Right lobe of liver (tissue), 6 donors: Measurements from ENCODE around the gene IMP4. TPM values are rescaled to one million over a fixed set of nuclear protein-coding genes. Genes with fewer than 3 reads are reported as not detected.
A peak's percentile ranks its signal among the peaks of the same experiment; 100 is the strongest.

Experiments used
- ATAC-seq, 4 donors: fragments of 200-7000 bp; cut with Tn5 transposase; one replicate each; pipeline ENCODE4 v1.9.1; 2020; ENCODE audit warnings: mild to moderate bottlenecking in 4 of 4, moderate library complexity in 4 of 4
- DNase-seq, 3 donors: peaks; one replicate each; pipeline ENCODE4 v3.0.0-alpha.2; 2020
- H3K27ac ChIP-seq, 3 donors: fragments of 200-600 bp; one replicate each; pipeline ENCODE4 v1.8.0; 2022
- H3K27me3 ChIP-seq, 2 donors: fragments of 200-600 bp; one replicate each; pipeline ENCODE4 v1.8.0; 2022
- H3K36me3 ChIP-seq, 4 donors: fragments of 200-600 bp; sonication (generic) in 1 of 4; one replicate each; pipeline versions ENCODE4 v1.5.1 to v1.8.0; 2017 to 2022; ENCODE audit warnings: control low read depth in 1 of 4
- H3K4me1 ChIP-seq, 4 donors: fragments of 200-600 bp; sonication (generic) in 1 of 4; one replicate each; pipeline versions ENCODE4 v1.5.1 to v1.8.0; 2017 to 2022; ENCODE audit warnings: control low read depth in 1 of 4
- H3K4me3 ChIP-seq, 3 donors: fragments of 200-600 bp; one replicate each; pipeline ENCODE4 v1.8.0; 2022
- H3K9me3 ChIP-seq, 4 donors: fragments of 200-600 bp; sonication (generic) in 1 of 4; one replicate each; pipeline versions ENCODE4 v1.5.1 to v1.8.0; 2017 to 2022; ENCODE audit warnings: control low read depth in 1 of 4
- POLR2A ChIP-seq: fragments of 450-650 bp; IDR thresholded peaks from one replicate; pipeline ENCODE4 v1.6.1; 2017; ENCODE audit warnings: antibody characterized with exemption, mild to moderate bottlenecking
- WGBS: methylation state at CpG from one replicate; pipeline ENCODE4 v1.1.6; 2018; ENCODE audit warnings: low coverage, low lambda C conversion rate; ENCODE audit not compliant: insufficient coverage; ENCODE audit errors: missing lambda C conversion rate; 5-methylcytosine and 5-hydroxymethylcytosine counted together
- intact Hi-C, 2 donors: fragments of 100-400 bp; cut with DNase I; formaldehyde crosslinking; loops; one replicate each; pipeline versions ENCODE4 v1.11.2 to v1.14.1; 2022
- total RNA-seq, 6 experiments: library from RNA; depleted of rRNA in 2 of 6; stranded (reverse); fragments of >200 nt in 2 of 6; fragmentation: NEBNext Ultra II Directional in 3 of 6; extraction: Animal tissue kit (Norgen Biotek cat#: 25700) in 3 of 6; gene quantifications; one replicate each; pipeline versions ENCODE4 v1.1.0 to v1.2.4, GENCODE V29; 2016 to 2023
- TF ChIP-seq, protein P1 (sequence below), 4 donors: fragments of 200-600 bp in 3 of 4; fragments of 450-650 bp in 1 of 4; IDR thresholded peaks; one replicate each; pipeline versions ENCODE4 v1.5.1 to v1.8.0; 2016 to 2022; ENCODE audit warnings: antibody characterized with exemption in 4 of 4, mild to moderate bottlenecking in 2 of 4
- donor health status: DM: no; HTN: yes; CAD: no.
- donor health status: DM: no; HTN: no; CAD: no.
- donor health status: DM: no; HTN: no; CAD: no.
- donor health status: DM: no; HTN: yes; CAD: no.
- donor health status: DM: no; HTN: yes; CAD: no.

Gene IMP4
- total RNA-seq, 6 experiments from 2014 or later: 43.1 to 136 (median 56.7) TPM

DNA sequence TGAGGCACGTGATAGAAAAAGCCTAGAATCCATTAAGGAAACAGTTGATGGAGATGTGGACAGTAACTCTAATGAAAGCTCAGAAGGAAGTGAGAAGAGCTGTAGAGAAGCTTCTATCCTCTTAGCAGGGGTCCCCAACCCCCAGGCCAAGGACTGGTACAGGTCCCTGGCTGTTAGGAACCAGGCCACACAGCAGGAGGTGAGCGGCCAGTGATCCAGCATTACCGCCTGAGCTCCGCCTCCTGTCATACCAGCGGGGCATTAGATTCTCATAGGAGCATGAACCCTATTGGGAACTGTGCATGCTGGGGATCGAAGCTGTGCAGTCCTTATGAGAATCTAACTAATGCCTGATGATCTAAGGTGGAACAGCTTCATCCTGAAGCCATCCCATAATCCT lies 8.7 kb upstream of the IMP4 start:
- 58% methylated on average over 3 of the region's 6 CpGs for WGBS

DNA sequence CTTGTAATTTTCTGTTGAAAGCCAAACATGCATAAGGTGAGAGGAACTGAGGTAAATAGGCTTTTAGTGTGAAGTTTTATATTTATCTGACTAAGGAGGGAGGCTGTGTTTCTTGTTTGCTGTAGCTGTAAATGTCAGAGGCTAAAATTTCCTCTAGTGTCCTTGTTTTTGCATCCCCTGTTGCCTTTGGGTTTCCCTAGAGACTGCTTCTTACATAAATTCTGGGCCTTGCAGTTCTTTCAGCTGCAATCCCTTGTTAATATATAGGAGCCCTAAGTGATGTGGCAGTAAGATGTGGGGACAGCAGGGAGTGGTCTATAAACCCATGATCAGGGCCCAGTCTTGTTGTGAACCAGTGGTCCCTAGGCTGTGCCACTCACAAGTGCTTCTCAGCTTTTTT lies 7.5 kb upstream of the IMP4 start:
- no peak overlapping the region for H3K4me3 ChIP-seq
- no peak overlapping the region for H3K27ac ChIP-seq
- peaks cover 0 to 12% (median 2%) of the 10 kb centered on the region in 4 donors for H3K36me3 ChIP-seq
- no peaks in the 10 kb centered on the region for H3K27me3 ChIP-seq
- intact Hi-C loops: loop anchor here in 1 of 2 donors (10.0 kb wide), 1 partner anchor 150 kb away; the partner anchor contains the start of genes MZT2B and SMPD4
- peaks cover 0 to 3% (median 0%) of the 10 kb centered on the region in 4 donors for H3K4me1 ChIP-seq
- H3K9me3 ChIP-seq: no peaks in the 10 kb centered on the region
- no peak for TF ChIP-seq POLR2A
- TF ChIP-seq, protein P1, sequence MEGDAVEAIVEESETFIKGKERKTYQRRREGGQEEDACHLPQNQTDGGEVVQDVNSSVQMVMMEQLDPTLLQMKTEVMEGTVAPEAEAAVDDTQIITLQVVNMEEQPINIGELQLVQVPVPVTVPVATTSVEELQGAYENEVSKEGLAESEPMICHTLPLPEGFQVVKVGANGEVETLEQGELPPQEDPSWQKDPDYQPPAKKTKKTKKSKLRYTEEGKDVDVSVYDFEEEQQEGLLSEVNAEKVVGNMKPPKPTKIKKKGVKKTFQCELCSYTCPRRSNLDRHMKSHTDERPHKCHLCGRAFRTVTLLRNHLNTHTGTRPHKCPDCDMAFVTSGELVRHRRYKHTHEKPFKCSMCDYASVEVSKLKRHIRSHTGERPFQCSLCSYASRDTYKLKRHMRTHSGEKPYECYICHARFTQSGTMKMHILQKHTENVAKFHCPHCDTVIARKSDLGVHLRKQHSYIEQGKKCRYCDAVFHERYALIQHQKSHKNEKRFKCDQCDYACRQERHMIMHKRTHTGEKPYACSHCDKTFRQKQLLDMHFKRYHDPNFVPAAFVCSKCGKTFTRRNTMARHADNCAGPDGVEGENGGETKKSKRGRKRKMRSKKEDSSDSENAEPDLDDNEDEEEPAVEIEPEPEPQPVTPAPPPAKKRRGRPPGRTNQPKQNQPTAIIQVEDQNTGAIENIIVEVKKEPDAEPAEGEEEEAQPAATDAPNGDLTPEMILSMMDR (IDR thresholded peaks at IDR 0.05): no peak
- ATAC-seq (no peak), DNase-seq (no peak)

More for the DNA sequence above, 8.7 kb upstream of the IMP4 start:
- Histone ChIP-seq H3K9me3 (no peaks in the 10 kb centered on the region), H3K36me3 (peaks cover 0 to 12% (median 2%) of the 10 kb centered on the region in 4 donors), H3K4me1 (peaks cover 0 to 3% (median 0%) of the 10 kb centered on the region in 4 donors), H3K4me3 (no peak overlapping the region), H3K27ac (no peak overlapping the region), H3K27me3 (no peaks in the 10 kb centered on the region)
- ATAC-seq (no peak), DNase-seq (no peak)
- intact Hi-C loops: loop anchor here in 1 of 2 donors (10.0 kb wide), 1 partner anchor 149 kb away; the partner anchor contains the start of genes MZT2B and SMPD4
- no peak for TF ChIP-seq POLR2A
- TF ChIP-seq, protein P1 (IDR thresholded peaks at IDR 0.05): no peak

DNA sequence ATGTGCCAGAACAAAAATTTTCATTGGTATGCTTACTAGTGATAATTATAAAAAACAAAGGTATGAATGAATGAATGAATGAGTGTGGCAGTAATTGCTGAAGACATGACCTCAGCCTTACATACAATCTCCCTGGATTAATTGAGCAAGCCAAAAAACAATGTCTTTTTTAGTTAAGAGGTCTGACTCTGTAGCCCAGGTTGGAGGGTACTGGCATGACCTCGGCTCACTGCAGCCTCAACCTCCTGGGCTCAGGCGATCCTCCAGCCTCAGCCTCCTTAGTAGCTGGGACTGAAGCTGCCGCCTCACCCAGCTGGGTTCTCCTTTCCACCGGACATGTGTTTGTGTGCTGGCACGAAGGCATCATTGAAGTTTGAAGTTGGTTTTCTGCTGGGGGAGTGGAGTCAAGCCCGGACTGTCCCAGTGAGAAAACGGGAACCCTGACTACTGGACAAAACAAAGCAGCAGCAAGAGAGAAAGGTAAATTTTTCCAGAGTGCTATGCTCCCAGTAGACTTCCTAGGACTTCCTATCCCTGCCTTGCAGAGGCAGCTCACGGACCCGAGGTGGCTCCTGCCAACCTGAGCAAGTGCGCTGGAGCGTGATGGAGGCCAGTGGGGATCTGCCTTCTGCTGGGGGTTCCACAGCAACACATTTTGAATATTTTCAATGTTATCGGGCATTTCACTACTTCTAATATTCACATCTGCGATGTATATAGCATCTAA lies 6.4 kb upstream of the IMP4 start:
- Histone ChIP-seq H3K9me3 (no peaks in the 10 kb centered on the region), H3K4me1 (peaks cover 0 to 5% (median 2%) of the 10 kb centered on the region in 4 donors), H3K27me3 (no peaks in the 10 kb centered on the region), H3K27ac (no peak overlapping the region), H3K4me3 (no peak overlapping the region), H3K36me3 (peaks cover 0 to 12% (median 2%) of the 10 kb centered on the region in 4 donors)
- 63% methylated on average over 6 of the region's 13 CpGs for WGBS
- TF ChIP-seq, protein P1 (IDR thresholded peaks at IDR 0.05): no peak
- TF ChIP-seq POLR2A: no peak
- DNase-seq (no peak), ATAC-seq (no peak)
- intact Hi-C loops: loop anchor here in 1 of 2 donors (10.0 kb wide), 1 partner anchor 152 kb away; the partner anchor contains the start of genes MZT2B and SMPD4

DNA sequence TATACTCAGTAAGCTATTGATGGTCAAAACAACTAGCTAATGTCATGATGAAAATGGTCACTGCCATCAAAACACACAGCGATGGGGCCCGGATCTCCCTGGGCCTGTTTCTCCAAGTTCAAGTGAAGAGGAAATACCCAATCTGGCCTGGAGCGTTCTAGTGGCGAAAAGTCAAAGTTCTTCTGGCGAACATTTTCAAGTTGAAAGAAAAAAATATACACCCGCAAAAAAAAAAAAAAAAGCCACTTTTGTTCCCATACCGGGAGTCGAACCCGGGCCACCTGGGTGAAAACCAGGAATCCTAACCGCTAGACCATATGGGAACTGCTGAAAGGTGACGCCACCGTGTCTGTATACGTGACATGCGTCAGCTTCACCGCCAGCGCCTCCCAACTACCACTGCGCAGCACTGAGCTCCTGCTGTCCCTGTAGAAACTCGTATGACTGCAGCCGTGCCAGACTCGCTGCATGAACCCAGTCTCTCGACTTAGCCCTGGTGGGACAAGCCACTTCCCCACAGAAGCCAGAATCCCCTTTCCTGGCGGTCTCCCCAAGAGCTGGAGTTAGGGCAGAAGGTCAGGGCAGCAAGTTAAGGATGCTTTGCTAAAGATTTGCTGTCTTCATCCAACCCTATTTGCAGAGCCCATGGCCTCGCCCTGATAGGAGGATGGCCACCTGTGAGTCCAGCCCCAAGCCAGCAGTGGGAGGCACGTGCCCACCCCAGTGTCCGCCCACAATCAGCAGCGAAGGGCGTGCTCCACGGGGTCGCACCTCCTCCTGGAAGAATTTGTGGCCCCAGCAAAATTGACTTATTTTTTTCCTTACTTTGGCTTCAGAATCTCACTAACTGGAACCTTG lies 5.6 kb upstream of the IMP4 start:
- intact Hi-C loops: loop anchor here in 1 of 2 donors (10.0 kb wide), 1 partner anchor 152 kb away; the partner anchor contains the start of genes MZT2B and SMPD4
- no peaks in the 10 kb centered on the region for H3K9me3 ChIP-seq
- peaks cover 0 to 8% (median 3%) of the 10 kb centered on the region in 4 donors for H3K4me1 ChIP-seq
- 26% methylated on average over 25 of the region's 29 CpGs for WGBS
- ATAC-seq (peak; percentile 53 to 74 (median 55)), DNase-seq (peak; percentile 63 to 77 (median 66))
- no peak overlapping the region for H3K27ac ChIP-seq
- no peak for TF ChIP-seq POLR2A
- TF ChIP-seq, protein P1 (IDR thresholded peaks at IDR 0.05): no peak
- no peak overlapping the region for H3K4me3 ChIP-seq
- H3K27me3 ChIP-seq: no peaks in the 10 kb centered on the region
- peaks cover 0 to 12% (median 2%) of the 10 kb centered on the region in 4 donors for H3K36me3 ChIP-seq
